IMR-90 (cell line): ENCODE measurements around the gene SEC23A. TPM values are rescaled to one million over a fixed set of nuclear protein-coding genes. Genes with fewer than 3 reads are reported as not detected.

Experiments
- ATAC-seq: fragments of 200-7000 bp; cut with Tn5 transposase; 2 replicates; pipeline ENCODE4 v1.9.1; 2020; ENCODE audit warnings: low read depth, mild to moderate bottlenecking, moderate library complexity
- BruUV-seq: library from RNA; stranded (reverse); fragments of 400-500 nt; replicated peaks from 2 replicates; lab custom pipeline; 2021; lab: Mats Ljungman, UMichigan
- CTCF ChIA-PET: fragments of 300-600 bp; formaldehyde crosslinking; extraction: SDS; loops from one replicate; lab custom pipeline; 2021; ENCODE audit warnings: antibody characterized with exemption; lab: Yijun Ruan, JAX
- POLR2A ChIA-PET: fragments of 300-600 bp; sonication (Branson Sonifier 250); formaldehyde crosslinking; loops from one replicate; lab custom pipeline; 2022; ENCODE audit warnings: antibody characterized with exemption; ENCODE audit not compliant: unreplicated experiment; lab: Charles Lee
- DNase-seq: peaks from one replicate; pipeline ENCODE4 v3.0.0; 2013
- H2AFZ ChIP-seq: replicated peaks from 2 replicates; pipeline ENCODE3; 2013; ENCODE audit warnings: low read length, mild to moderate bottlenecking; ENCODE audit not compliant: poor library complexity
- H2AK5ac ChIP-seq: 2 replicates; pipeline ENCODE4 v1.6.1; 2013; ENCODE audit warnings: low read depth, low read length, inconsistent platforms
- H2AK9ac ChIP-seq: replicated peaks from 2 replicates; pipeline ENCODE3; 2013; ENCODE audit warnings: mild to moderate bottlenecking, low read depth, low read length, moderate library complexity; ENCODE audit not compliant: poor library complexity
- H2BK120ac ChIP-seq: 2 replicates; pipeline ENCODE4 v1.6.1; 2013; ENCODE audit warnings: low read depth, low read length, inconsistent platforms
- H2BK15ac ChIP-seq: 3 replicates; pipeline ENCODE4 v1.6.1; 2013; ENCODE audit warnings: low read depth, low read length, inconsistent platforms
- H2BK20ac ChIP-seq: 2 replicates; pipeline ENCODE4 v1.6.1; 2013; ENCODE audit warnings: low read depth, mild to moderate bottlenecking, inconsistent platforms, low read length, moderate library complexity
- H2BK5ac ChIP-seq: 2 replicates; pipeline ENCODE4 v1.6.1; 2013; ENCODE audit warnings: mild to moderate bottlenecking, low read depth, low read length, inconsistent platforms; ENCODE audit not compliant: poor library complexity, severe bottlenecking
- H3K14ac ChIP-seq: replicated peaks from 2 replicates; pipeline ENCODE4 v1.6.1; 2013; ENCODE audit warnings: low read depth, low read length, inconsistent platforms
- H3K18ac ChIP-seq: 2 replicates; pipeline ENCODE4 v1.6.1; 2013; ENCODE audit warnings: low read depth, low read length, control low read depth
- H3K23ac ChIP-seq: 2 replicates; pipeline ENCODE4 v1.6.1; 2013; ENCODE audit warnings: low read depth, low read length, inconsistent platforms
- H3K27ac ChIP-seq: 2 replicates; pipeline ENCODE4 v1.5.1; 2013; ENCODE audit warnings: mild to moderate bottlenecking, control low read depth, low read length; ENCODE audit not compliant: insufficient read depth
- H3K27me3 ChIP-seq: 2 replicates; pipeline ENCODE4 v1.6.1; 2013; ENCODE audit warnings: low read length; ENCODE audit not compliant: control insufficient read depth, insufficient read depth
- H3K36me3 ChIP-seq: 2 replicates; pipeline ENCODE4 v1.6.1; 2013; ENCODE audit warnings: low read length, mixed read lengths; ENCODE audit not compliant: control insufficient read depth, insufficient read depth
- H3K4ac ChIP-seq: 2 replicates; pipeline ENCODE4 v1.6.1; 2013; ENCODE audit warnings: low read depth, low read length, inconsistent platforms
- H3K4me1 ChIP-seq: 2 replicates; pipeline ENCODE4 v1.6.1; 2013; ENCODE audit warnings: low read length, mixed read lengths; ENCODE audit not compliant: control insufficient read depth, insufficient read depth
- H3K4me2 ChIP-seq: 2 replicates; pipeline ENCODE4 v1.6.1; 2013; ENCODE audit warnings: low read depth, mild to moderate bottlenecking, control low read depth, low read length, moderate library complexity
- H3K4me3 ChIP-seq: 2 replicates; pipeline ENCODE4 v1.5.1; 2013; ENCODE audit warnings: low read depth, mild to moderate bottlenecking, control low read depth, low read length, moderate library complexity; ENCODE audit not compliant: insufficient read depth
- H3K56ac ChIP-seq: 2 replicates; pipeline ENCODE4 v1.6.1; 2013; ENCODE audit warnings: low read length, inconsistent platforms; ENCODE audit not compliant: insufficient read depth; ENCODE audit errors: extremely low read depth
- H3K79me1 ChIP-seq, 2 experiments: 2 replicates each; pipeline ENCODE4 v1.6.1; 2013; ENCODE audit warnings: low read length in 2 of 2, inconsistent platforms in 1 of 2, low read depth in 1 of 2
- H3K9ac ChIP-seq: 2 replicates; pipeline ENCODE4 v1.6.1; 2013; ENCODE audit warnings: low read depth, low read length, control low read depth
- H3K9me1 ChIP-seq: 2 replicates; pipeline ENCODE4 v1.6.1; 2013; ENCODE audit warnings: low read length, inconsistent platforms; ENCODE audit not compliant: insufficient read depth
- H3K9me3 ChIP-seq: 2 replicates; pipeline ENCODE4 v1.6.1; 2013; ENCODE audit warnings: low read length; ENCODE audit not compliant: control insufficient read depth, insufficient read depth
- H4K20me1 ChIP-seq: 2 replicates; pipeline ENCODE4 v1.6.1; 2013; ENCODE audit warnings: low read length, inconsistent platforms; ENCODE audit not compliant: insufficient read depth
- H4K5ac ChIP-seq: 2 replicates; pipeline ENCODE4 v1.6.1; 2013; ENCODE audit warnings: mild to moderate bottlenecking, low read depth, low read length, control low read depth
- H4K8ac ChIP-seq, 2 experiments: 2 replicates each; pipeline ENCODE4 v1.6.1; 2013; ENCODE audit warnings: low read depth in 2 of 2, low read length in 2 of 2, control low read depth in 1 of 2, inconsistent platforms in 1 of 2
- H4K91ac ChIP-seq: 2 replicates; pipeline ENCODE4 v1.6.1; 2013; ENCODE audit warnings: low read depth, low read length, inconsistent platforms; ENCODE audit not compliant: insufficient read depth
- CEBPB ChIP-seq: IDR thresholded peaks from 2 replicates; pipeline ENCODE4 v1.6.1; 2012; ENCODE audit warnings: low read depth, low read length, improper control_type of control experiment
- MAFK ChIP-seq: IDR thresholded peaks from 2 replicates; pipeline ENCODE4 v1.6.1; 2012; ENCODE audit warnings: low read depth, low read length, improper control_type of control experiment
- NFE2L2 ChIP-seq: fragments of 150-350 bp; IDR thresholded peaks from 2 replicates; pipeline ENCODE4 v1.6.1; 2016; ENCODE audit warnings: low read depth, mild to moderate bottlenecking, low read length
- SMC3 ChIP-seq: fragments of 150-350 bp; IDR thresholded peaks from 2 replicates; pipeline ENCODE4 v1.6.1; 2016; ENCODE audit warnings: low read depth, mild to moderate bottlenecking, antibody characterized with exemption, low read length, moderate library complexity
- WGBS, 2 experiments: methylation state at CpG; one replicate each; pipeline versions ENCODE4 v1.1.5 to v1.1.7; 2013; ENCODE audit warnings: missing lambda C conversion rate in 2 of 2; ENCODE audit not compliant: insufficient read length in 1 of 2; ENCODE audit errors: extremely low coverage in 2 of 2; 5-methylcytosine and 5-hydroxymethylcytosine counted together
- dilution Hi-C: fragments of 300-500 bp; cut with HindIII; formaldehyde crosslinking; loops from one replicate; pipeline ENCODE4 v1.14.3; 2018; ENCODE audit warnings: low sequenced_read_pairs; ENCODE audit not compliant: unreplicated experiment
- in situ Hi-C: fragments of 300-500 bp; cut with MboI; formaldehyde crosslinking; loops from 3 replicates; pipeline ENCODE4 v1.14.3; 2019; ENCODE audit warnings: low sequenced_read_pairs, inconsistent platforms, mixed read lengths
- intact Hi-C: fragments of 100-400 bp; cut with micrococcal nuclease; formaldehyde crosslinking; loops from 2 replicates; pipeline ENCODE4 v1.10.0; 2022
- polyA plus RNA-seq, 3 experiments: library from polyadenylated mRNA; depleted of rRNA; stranded (reverse); fragments of >200 nt; gene quantifications; 2 replicates each; pipeline ENCODE4 v1.2.3, GENCODE V29; 2012; ENCODE audit warnings: low replicate concordance in 1 of 3
- total RNA-seq: library from RNA; depleted of rRNA; stranded (reverse); fragments of >200 nt; gene quantifications from 2 replicates; pipeline ENCODE4 v1.2.3, GENCODE V29; 2012

The SEC23A gene
- total and polyA plus RNA-seq, 2 of the 4 experiments (the other 2 are of a cell fraction), result 141 to 609 TPM

- ChIA-PET POLR2A (no interaction called here), CTCF (no interaction called here)
- no peak overlapping the region for H3K27ac ChIP-seq
- intact Hi-C loops (no loop called here), in situ Hi-C loops (loop anchor here (25.0 kb wide), 1 partner anchor 1088 kb away; no protein-coding TSS in a partner anchor), dilution Hi-C loops (no loop called here)
- no peak overlapping the region for H3K9ac ChIP-seq
- no CpG with 5 or more reads among the region's 1 CpG for WGBS, 2 experiments
- no peak overlapping the region for H2BK5ac ChIP-seq
- no peak overlapping the region for H4K5ac ChIP-seq
- no peak overlapping the region; the same call in 1 of the 2 replicates for H3K23ac ChIP-seq
- no peak overlapping the region for H3K18ac ChIP-seq
- no peaks in the 10 kb centered on the region for H3K9me3 ChIP-seq
- no peak overlapping the region for H3K4me2 ChIP-seq
- no peaks in the 10 kb centered on the region for H3K79me1 ChIP-seq
- no peak overlapping the region for H2BK15ac ChIP-seq
- DNase-seq (no peak), ATAC-seq (no peak)
- BruUV-seq, result no TSS peak
- H2BK120ac ChIP-seq, result no peak overlapping the region
- no peak overlapping the region for H2AK9ac ChIP-seq
- H3K4me1 ChIP-seq, result no peaks in the 10 kb centered on the region
- no peaks in the 10 kb centered on the region for H3K36me3 ChIP-seq
- no peak overlapping the region for H2AFZ ChIP-seq
- H3K56ac ChIP-seq, result no peak overlapping the region
- 0 out of 2 replicates have a peak, but pooled peaks cover under 1% of the 10 kb centered on the region for H3K9me1 ChIP-seq
- H3K14ac ChIP-seq, result no peak overlapping the region
- no peak overlapping the region for H3K4ac ChIP-seq
- no peak for TF ChIP-seq MAFK
- TF ChIP-seq CEBPB, result no peak
- no peak for TF ChIP-seq SMC3
- TF ChIP-seq NFE2L2, result no peak
- no peaks in the 10 kb centered on the region for H3K27me3 ChIP-seq
- H4K91ac ChIP-seq, result no peak overlapping the region
- H2AK5ac ChIP-seq, result no peak overlapping the region
- no peak overlapping the region for H3K4me3 ChIP-seq
- H4K8ac ChIP-seq, result no peak overlapping the region
- H4K20me1 ChIP-seq, result no peaks in the 10 kb centered on the region
- no peak overlapping the region for H2BK20ac ChIP-seq
These were observed 103.1 kb downstream of the SEC23A start for GRCh38 chr14:38999949-39000348.
